ENCODE results near the gene NUCB1. TPM values are rescaled to one million over a fixed set of nuclear protein-coding genes. Genes with fewer than 3 reads are reported as not detected.

Gene NUCB1
- total and polyA plus RNA-seq, 9 of the 15 experiments (the other 6 are each of a cell fraction or from before 2014, with no cell fraction given): 3.1 to 153 (median 71.7) TPM

- TF ChIP-seq ZNF318 (IDR thresholded peaks at IDR 0.05; ENCODE audit: borderline replicate concordance in 1 of 2, low read depth in 1 of 2) (0 out of 4 replicates have a peak, but pooled peaks of 1 of the 2 experiments have one; percentile 23), TEAD1 (CRISPR knock-in tag; IDR thresholded peaks at IDR 0.05) (0 out of 4 replicates have a peak, but pooled peaks of 1 of the 2 experiments have one; percentile 13), NCOA6 (IDR thresholded peaks at IDR 0.05) (no peak), FOXP1 (CRISPR knock-in tag; IDR thresholded peaks at IDR 0.05) (peak; percentile 85), CEBPB (tag; IDR thresholded peaks at IDR 0.05) (peak; percentile 89)
Measured at GRCh38 chr19:48965040-48965805, 65.1 kb downstream of the NUCB1 start, which contains the start of gene FTL (continued).
